Sigmoid colon (tissue), 7 donors: Measurements from ENCODE around the gene ODAD4. TPM values are rescaled to one million over a fixed set of nuclear protein-coding genes. Genes with fewer than 3 reads are reported as not detected.

Experiments
- DNase-seq: peaks from one replicate; pipeline ENCODE4 v3.0.0-alpha.2; 2019
- H3K27ac ChIP-seq, 4 donors: fragments of 200-600 bp; sonication (generic); one replicate each; pipeline ENCODE4 v1.5.1; 2016 to 2019; ENCODE audit warnings: mild to moderate bottlenecking in 1 of 4
- H3K27me3 ChIP-seq, 3 donors: fragments of 200-600 bp; sonication (generic); one replicate each; pipeline ENCODE4 v1.5.1; 2019; ENCODE audit warnings: mild to moderate bottlenecking in 1 of 3
- H3K36me3 ChIP-seq, 4 donors: fragments of 200-600 bp; sonication (generic); one replicate each; pipeline ENCODE4 v1.5.1; 2016 to 2019
- H3K4me1 ChIP-seq, 4 donors: fragments of 200-600 bp; sonication (generic); one replicate each; pipeline ENCODE4 v1.5.1; 2017 to 2019
- H3K4me3 ChIP-seq, 4 donors: fragments of 200-600 bp; sonication (generic); one replicate each; pipeline ENCODE4 v1.5.1; 2017 to 2019; ENCODE audit warnings: mild to moderate bottlenecking in 2 of 4, moderate library complexity in 1 of 4
- H3K9me3 ChIP-seq, 4 donors: fragments of 200-600 bp in 3 of 4; sonication (generic) in 3 of 4; one replicate each; pipeline versions ENCODE4 v1.5.1 to v1.6.1; 2013 to 2019
- EP300 ChIP-seq, 4 donors: sonication (generic); formaldehyde crosslinking; IDR thresholded peaks; one replicate each; pipeline ENCODE4 v1.6.1; 2017; ENCODE audit warnings: antibody characterized with exemption in 4 of 4
- POLR2A ChIP-seq, 2 donors: fragments of 450-650 bp; IDR thresholded peaks; one replicate each; pipeline ENCODE4 v1.6.1; 2016; ENCODE audit warnings: antibody characterized with exemption in 2 of 2, mild to moderate bottlenecking in 2 of 2, moderate library complexity in 2 of 2
- POLR2AphosphoS5 ChIP-seq, 4 donors: sonication (generic); formaldehyde crosslinking; IDR thresholded peaks; one replicate each; pipeline ENCODE4 v1.6.1; 2017; ENCODE audit warnings: antibody characterized with exemption in 4 of 4
- WGBS, 2 donors: extraction: QIAGEN DNeasy Blood & Tissue Kit; methylation state at CpG; one replicate each; pipeline ENCODE4 v1.1.7; 2013; 5-methylcytosine and 5-hydroxymethylcytosine counted together
- intact Hi-C: fragments of 100-400 bp; cut with DNase I; formaldehyde crosslinking; loops from one replicate; pipeline ENCODE4 v1.15.1; 2023
- polyA plus RNA-seq, 3 donors: library from polyadenylated mRNA; stranded (reverse); fragments of 200-250 nt; gene quantifications; one replicate each; pipeline ENCODE4 v1.2.3, GENCODE V29; 2013
- total RNA-seq, 4 donors: library from RNA; depleted of rRNA; stranded (reverse); fragments of >200 nt; gene quantifications; one replicate each; pipeline ENCODE4 v1.1.0, GENCODE V29; 2016
- TF ChIP-seq, protein P1 (sequence below), 4 experiments: fragments of 450-650 bp in 3 of 4; fragments of 200-600 bp in 1 of 4; IDR thresholded peaks; one replicate each; pipeline ENCODE4 v1.5.1; 2016 to 2019; ENCODE audit warnings: antibody characterized with exemption in 4 of 4, mild to moderate bottlenecking in 3 of 4, moderate library complexity in 2 of 4
- donor health status: healthy with polysubstance abuse.
- donor health status: Bipolar disorder and iron deficiency.
- donor health status: healthy.

ODAD4 gene
- total and polyA plus RNA-seq, 7 donors: 0.41 to 2.2 (median 1.6) TPM; not detected in 2

- no peaks in the 10 kb centered on the region for H3K9me3 ChIP-seq
- DNase-seq: no peak
- H3K27me3 ChIP-seq: no peaks in the 10 kb centered on the region
- peaks cover 0 to 21% (median 0%) of the 10 kb centered on the region in 4 donors for H3K36me3 ChIP-seq
- TF ChIP-seq POLR2A (IDR thresholded peaks at IDR 0.05) (no peak), EP300 (IDR thresholded peaks at IDR 0.05) (no peak), POLR2AphosphoS5 (IDR thresholded peaks at IDR 0.05) (no peak)
- TF ChIP-seq, protein P1, sequence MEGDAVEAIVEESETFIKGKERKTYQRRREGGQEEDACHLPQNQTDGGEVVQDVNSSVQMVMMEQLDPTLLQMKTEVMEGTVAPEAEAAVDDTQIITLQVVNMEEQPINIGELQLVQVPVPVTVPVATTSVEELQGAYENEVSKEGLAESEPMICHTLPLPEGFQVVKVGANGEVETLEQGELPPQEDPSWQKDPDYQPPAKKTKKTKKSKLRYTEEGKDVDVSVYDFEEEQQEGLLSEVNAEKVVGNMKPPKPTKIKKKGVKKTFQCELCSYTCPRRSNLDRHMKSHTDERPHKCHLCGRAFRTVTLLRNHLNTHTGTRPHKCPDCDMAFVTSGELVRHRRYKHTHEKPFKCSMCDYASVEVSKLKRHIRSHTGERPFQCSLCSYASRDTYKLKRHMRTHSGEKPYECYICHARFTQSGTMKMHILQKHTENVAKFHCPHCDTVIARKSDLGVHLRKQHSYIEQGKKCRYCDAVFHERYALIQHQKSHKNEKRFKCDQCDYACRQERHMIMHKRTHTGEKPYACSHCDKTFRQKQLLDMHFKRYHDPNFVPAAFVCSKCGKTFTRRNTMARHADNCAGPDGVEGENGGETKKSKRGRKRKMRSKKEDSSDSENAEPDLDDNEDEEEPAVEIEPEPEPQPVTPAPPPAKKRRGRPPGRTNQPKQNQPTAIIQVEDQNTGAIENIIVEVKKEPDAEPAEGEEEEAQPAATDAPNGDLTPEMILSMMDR (IDR thresholded peaks at IDR 0.05): no peak
- H3K27ac ChIP-seq: no peak overlapping the region
- peaks cover 0 to 7% (median 3%) of the 10 kb centered on the region in 4 donors for H3K4me1 ChIP-seq
- intact Hi-C loops: no loop called here
- WGBS, 2 donors: 96% methylated on average over 6 of the region's 6 CpGs
- no peak overlapping the region for H3K4me3 ChIP-seq
Measured at GRCh38 chr17:41935641-41936040, 5.2 kb downstream of the ODAD4 start.

- Histone ChIP-seq H3K9me3 (no peaks in the 10 kb centered on the region), H3K4me3 (no peak overlapping the region), H3K27me3 (no peaks in the 10 kb centered on the region), H3K36me3 (peaks cover 0 to 21% (median 0%) of the 10 kb centered on the region in 4 donors), H3K27ac (no peak overlapping the region), H3K4me1 (no peaks in the 10 kb centered on the region)
- DNase-seq: no peak
- WGBS, 2 donors: 91 to 95% methylated on average over 19 of the region's 19 CpGs
- TF ChIP-seq POLR2AphosphoS5 (IDR thresholded peaks at IDR 0.05): no peak
- TF ChIP-seq, protein P1 (IDR thresholded peaks at IDR 0.05): no peak
- intact Hi-C loops: no loop called here
Measured at GRCh38 chr17:41937970-41938954, 7.8 kb downstream of the ODAD4 start.

GRCh38 chr17:41939044-41939692, 8.8 kb downstream of the ODAD4 start:
- Histone ChIP-seq H3K27ac (no peak overlapping the region), H3K4me1 (no peaks in the 10 kb centered on the region), H3K27me3 (no peaks in the 10 kb centered on the region), H3K4me3 (no peak overlapping the region), H3K36me3 (peaks cover 0 to 21% (median 0%) of the 10 kb centered on the region in 4 donors), H3K9me3 (no peaks in the 10 kb centered on the region)
- DNase-seq: no peak
- no peak for TF ChIP-seq POLR2A (IDR thresholded peaks at IDR 0.05)
- no peak for TF ChIP-seq EP300 (IDR thresholded peaks at IDR 0.05)
- TF ChIP-seq, protein P1 (IDR thresholded peaks at IDR 0.05): no peak
- WGBS, 2 donors: 90 to 91% methylated on average over 4 of the region's 4 CpGs
- intact Hi-C loops: no loop called here

- Histone ChIP-seq H3K36me3 (peaks cover 0 to 21% (median 0%) of the 10 kb centered on the region in 4 donors), H3K4me1 (no peaks in the 10 kb centered on the region), H3K9me3 (no peaks in the 10 kb centered on the region), H3K27ac (no peak overlapping the region), H3K27me3 (no peaks in the 10 kb centered on the region), H3K4me3 (no peak overlapping the region)
- TF ChIP-seq POLR2A (IDR thresholded peaks at IDR 0.05) (no peak), EP300 (IDR thresholded peaks at IDR 0.05) (no peak), POLR2AphosphoS5 (IDR thresholded peaks at IDR 0.05) (no peak)
- TF ChIP-seq, protein P1 (IDR thresholded peaks at IDR 0.05): no peak
- intact Hi-C loops: no loop called here
- no peak for DNase-seq
- 91 to 92% methylated on average over 6 of the region's 6 CpGs for WGBS, 2 donors
Measured at GRCh38 chr17:41939693-41940090, 9.3 kb downstream of the ODAD4 start.
